ENCODE results near the gene MPC1.

GRCh38 chr6:166355552-166355951 lies 27.2 kb downstream of the MPC1 start:
- TF ChIP-seq, protein P1, sequence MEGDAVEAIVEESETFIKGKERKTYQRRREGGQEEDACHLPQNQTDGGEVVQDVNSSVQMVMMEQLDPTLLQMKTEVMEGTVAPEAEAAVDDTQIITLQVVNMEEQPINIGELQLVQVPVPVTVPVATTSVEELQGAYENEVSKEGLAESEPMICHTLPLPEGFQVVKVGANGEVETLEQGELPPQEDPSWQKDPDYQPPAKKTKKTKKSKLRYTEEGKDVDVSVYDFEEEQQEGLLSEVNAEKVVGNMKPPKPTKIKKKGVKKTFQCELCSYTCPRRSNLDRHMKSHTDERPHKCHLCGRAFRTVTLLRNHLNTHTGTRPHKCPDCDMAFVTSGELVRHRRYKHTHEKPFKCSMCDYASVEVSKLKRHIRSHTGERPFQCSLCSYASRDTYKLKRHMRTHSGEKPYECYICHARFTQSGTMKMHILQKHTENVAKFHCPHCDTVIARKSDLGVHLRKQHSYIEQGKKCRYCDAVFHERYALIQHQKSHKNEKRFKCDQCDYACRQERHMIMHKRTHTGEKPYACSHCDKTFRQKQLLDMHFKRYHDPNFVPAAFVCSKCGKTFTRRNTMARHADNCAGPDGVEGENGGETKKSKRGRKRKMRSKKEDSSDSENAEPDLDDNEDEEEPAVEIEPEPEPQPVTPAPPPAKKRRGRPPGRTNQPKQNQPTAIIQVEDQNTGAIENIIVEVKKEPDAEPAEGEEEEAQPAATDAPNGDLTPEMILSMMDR (IDR thresholded peaks at IDR 0.05), result no peak
- TF ChIP-seq POLR2A (IDR thresholded peaks at IDR 0.05), result no peak

Measured in heart left ventricle (tissue), 13 donors.